Liver (tissue), 3 donors: ENCODE data around the gene CEP76.

Experiments used
- ATF3 ChIP-seq: IDR thresholded peaks from 2 replicates; pipeline ENCODE4 v1.6.1; 2016; ENCODE audit warnings: antibody characterized with exemption
- CTCF ChIP-seq: fragments of 150-350 bp; IDR thresholded peaks from 2 replicates; pipeline ENCODE4 v1.5.1; 2017; ENCODE audit warnings: improper control_type of control experiment, low read depth, low read length; ENCODE audit not compliant: missing input control
- EGR1 ChIP-seq, 2 donors: IDR thresholded peaks; 2 replicates each; pipeline ENCODE4 v1.6.1; 2016 to 2018; ENCODE audit warnings: antibody characterized with exemption in 2 of 2, low read depth in 2 of 2
- FOXA1 ChIP-seq: IDR thresholded peaks from 2 replicates; pipeline ENCODE4 v1.6.1; 2016; ENCODE audit warnings: antibody characterized with exemption
- FOXA2 ChIP-seq: IDR thresholded peaks from 2 replicates; pipeline ENCODE4 v1.6.1; 2016; ENCODE audit warnings: antibody characterized with exemption
- GABPA ChIP-seq, 2 donors: IDR thresholded peaks in 1 of 2; conservative IDR thresholded peaks in 1 of 2; 2 replicates each; pipeline ENCODE4 v1.6.1; 2016; ENCODE audit warnings: antibody characterized with exemption in 2 of 2, mild to moderate bottlenecking in 1 of 2, moderate library complexity in 1 of 2
- HNF4G ChIP-seq: IDR thresholded peaks from 2 replicates; pipeline ENCODE4 v1.6.1; 2016; ENCODE audit warnings: antibody characterized with exemption
- JUND ChIP-seq, 2 donors: IDR thresholded peaks; 2 replicates each; pipeline ENCODE4 v1.6.1; 2016; ENCODE audit warnings: antibody characterized with exemption in 2 of 2
- MAX ChIP-seq: IDR thresholded peaks from 2 replicates; pipeline ENCODE4 v1.6.1; 2016; ENCODE audit warnings: antibody characterized with exemption
- RAD21 ChIP-seq, 2 donors: IDR thresholded peaks; 2 replicates each; pipeline ENCODE4 v1.6.1; 2016; ENCODE audit warnings: antibody characterized with exemption in 2 of 2, mild to moderate bottlenecking in 2 of 2
- REST ChIP-seq: IDR thresholded peaks from 2 replicates; pipeline ENCODE4 v1.6.1; 2016; ENCODE audit warnings: antibody characterized with exemption, mild to moderate bottlenecking
- SP1 ChIP-seq: IDR thresholded peaks from 2 replicates; pipeline ENCODE4 v1.6.1; 2018; ENCODE audit warnings: antibody characterized with exemption, mild to moderate bottlenecking
- TAF1 ChIP-seq: conservative IDR thresholded peaks from 2 replicates; pipeline ENCODE4 v1.6.1; 2016; ENCODE audit warnings: antibody characterized with exemption, mild to moderate bottlenecking
- YY1 ChIP-seq: IDR thresholded peaks from 2 replicates; pipeline ENCODE4 v1.6.1; 2016; ENCODE audit warnings: antibody characterized with exemption, mild to moderate bottlenecking
- donor health status: healthy.
- donor health status: healthy.

GRCh38 chr18:12647773-12648172, 54.8 kb downstream of the CEP76 start:
- TF ChIP-seq REST (no peak), CTCF (no peak), FOXA1 (no peak), GABPA (IDR thresholded peaks at IDR 0.05 in 1 of 2, conservative IDR thresholded peaks at IDR 0.05 in 1 of 2) (no peak), RAD21 (IDR thresholded peaks at IDR 0.05) (no peak), TAF1 (no peak), MAX (no peak), FOXA2 (no peak), YY1 (no peak), HNF4G (no peak), ATF3 (no peak), JUND (IDR thresholded peaks at IDR 0.05) (no peak), EGR1 (IDR thresholded peaks at IDR 0.05; ENCODE audit: low read depth in 2 of 2) (no peak), SP1 (no peak)
